Right lobe of liver (tissue), 4 donors: ENCODE measurements around the gene PHYKPL.
"Not testable (repeated sequence)": the region's sequence is repeated elsewhere in the genome, so short reads cannot be mapped to it uniquely, and the experiment has no call there.

Source experiments
- POLR2A ChIP-seq: fragments of 450-650 bp; IDR thresholded peaks from one replicate; pipeline ENCODE4 v1.6.1; 2017; ENCODE audit warnings: antibody characterized with exemption, mild to moderate bottlenecking
- TF ChIP-seq, protein P1 (sequence below), 4 donors: fragments of 200-600 bp in 3 of 4; fragments of 450-650 bp in 1 of 4; IDR thresholded peaks; one replicate each; pipeline versions ENCODE4 v1.5.1 to v1.8.0; 2016 to 2022; ENCODE audit warnings: antibody characterized with exemption in 4 of 4, mild to moderate bottlenecking in 2 of 4
- donor health status: DM: no; HTN: no; CAD: no.
- donor health status: DM: no; HTN: no; CAD: no.
- donor health status: DM: no; HTN: yes; CAD: no.

DNA sequence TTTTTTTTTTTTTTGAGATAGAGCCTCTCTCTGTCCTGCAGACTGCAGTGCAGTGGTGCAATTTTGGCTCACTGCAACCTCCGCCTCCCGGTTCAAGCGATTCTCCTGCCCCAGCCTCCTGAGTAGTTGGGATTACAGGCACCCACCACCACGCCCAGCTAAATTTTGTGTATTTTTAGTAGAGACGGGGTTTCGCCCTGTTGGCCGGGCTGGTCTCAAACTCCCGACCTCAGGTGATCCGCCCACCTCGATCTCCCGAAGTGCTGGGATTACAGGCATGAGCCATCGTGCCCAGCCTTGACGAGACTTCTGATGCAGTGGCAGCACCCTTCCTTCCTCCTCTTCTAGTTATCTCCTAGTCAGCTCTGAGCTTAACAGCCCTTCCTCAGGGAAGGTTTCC, 3.5 kb downstream of the PHYKPL start:
- TF ChIP-seq, protein P1, sequence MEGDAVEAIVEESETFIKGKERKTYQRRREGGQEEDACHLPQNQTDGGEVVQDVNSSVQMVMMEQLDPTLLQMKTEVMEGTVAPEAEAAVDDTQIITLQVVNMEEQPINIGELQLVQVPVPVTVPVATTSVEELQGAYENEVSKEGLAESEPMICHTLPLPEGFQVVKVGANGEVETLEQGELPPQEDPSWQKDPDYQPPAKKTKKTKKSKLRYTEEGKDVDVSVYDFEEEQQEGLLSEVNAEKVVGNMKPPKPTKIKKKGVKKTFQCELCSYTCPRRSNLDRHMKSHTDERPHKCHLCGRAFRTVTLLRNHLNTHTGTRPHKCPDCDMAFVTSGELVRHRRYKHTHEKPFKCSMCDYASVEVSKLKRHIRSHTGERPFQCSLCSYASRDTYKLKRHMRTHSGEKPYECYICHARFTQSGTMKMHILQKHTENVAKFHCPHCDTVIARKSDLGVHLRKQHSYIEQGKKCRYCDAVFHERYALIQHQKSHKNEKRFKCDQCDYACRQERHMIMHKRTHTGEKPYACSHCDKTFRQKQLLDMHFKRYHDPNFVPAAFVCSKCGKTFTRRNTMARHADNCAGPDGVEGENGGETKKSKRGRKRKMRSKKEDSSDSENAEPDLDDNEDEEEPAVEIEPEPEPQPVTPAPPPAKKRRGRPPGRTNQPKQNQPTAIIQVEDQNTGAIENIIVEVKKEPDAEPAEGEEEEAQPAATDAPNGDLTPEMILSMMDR (IDR thresholded peaks at IDR 0.05): not testable (repeated sequence)
- not testable (repeated sequence) for TF ChIP-seq POLR2A
